Activated CD4-positive, alpha-beta T cell treated with anti-CD3 and anti-CD28 coated beads, Interleukin-2, amount 50 U/mL, for 48 hours (primary cell): ENCODE measurements around the gene ANKRD42.

Source experiments
- DNase-seq, 2 experiments: peaks; one replicate each; pipeline ENCODE4 v3.0.0-alpha.2; 2020

Gene ANKRD42

DNA sequence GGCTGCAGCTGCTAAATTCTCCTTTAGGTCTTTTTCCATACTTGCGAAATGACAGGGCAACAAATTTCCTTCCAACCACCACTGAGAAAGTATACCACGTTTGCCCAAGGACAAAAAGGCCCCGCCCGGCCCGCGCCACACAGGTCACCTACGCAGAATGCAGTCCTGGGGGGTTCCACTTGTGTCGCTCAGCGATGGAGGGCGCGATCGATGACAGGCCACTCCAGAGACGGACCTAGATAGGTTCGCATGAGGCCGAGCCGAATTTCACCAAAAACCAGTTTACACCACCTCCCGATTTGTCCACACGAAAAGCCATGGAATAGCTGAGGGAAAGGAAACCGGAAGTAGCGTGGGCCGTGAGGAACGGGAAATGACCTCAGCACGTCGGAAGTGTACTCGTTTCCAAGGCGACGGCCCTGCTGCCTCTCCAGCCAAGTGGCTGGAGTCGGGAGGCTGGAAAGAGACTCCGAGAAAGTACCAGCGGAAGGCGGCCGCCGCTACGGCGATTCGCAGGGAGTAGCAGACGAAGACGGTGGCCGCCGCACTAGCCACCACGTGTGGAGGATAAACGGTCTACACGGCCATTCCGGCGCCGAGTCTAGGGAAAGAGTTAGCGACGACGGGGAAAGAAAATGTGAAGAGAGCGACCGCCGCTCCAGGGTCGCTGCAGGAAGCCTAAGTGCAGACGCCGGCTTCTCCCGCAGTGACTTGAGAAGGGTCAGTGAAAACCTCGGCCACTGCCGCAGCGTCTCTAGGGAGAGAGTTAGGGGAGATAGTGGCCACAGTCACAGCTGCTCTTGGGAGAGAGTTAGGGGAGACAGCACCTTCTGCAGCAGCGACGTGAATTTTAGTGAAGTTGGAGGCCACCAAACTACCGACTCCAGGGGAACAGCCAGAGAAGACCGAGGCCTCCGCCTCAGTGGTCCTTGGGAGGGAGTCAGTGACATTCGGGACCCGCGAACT, at the start of gene ANKRD42:
ANKRD42 (plus strand) TSS at position 398 of the 966 bp plus-strand sequence. CDS start 959 bp downstream, outside the sequence.
- DNase-seq, result peak; percentile 84 to 89

DNA sequence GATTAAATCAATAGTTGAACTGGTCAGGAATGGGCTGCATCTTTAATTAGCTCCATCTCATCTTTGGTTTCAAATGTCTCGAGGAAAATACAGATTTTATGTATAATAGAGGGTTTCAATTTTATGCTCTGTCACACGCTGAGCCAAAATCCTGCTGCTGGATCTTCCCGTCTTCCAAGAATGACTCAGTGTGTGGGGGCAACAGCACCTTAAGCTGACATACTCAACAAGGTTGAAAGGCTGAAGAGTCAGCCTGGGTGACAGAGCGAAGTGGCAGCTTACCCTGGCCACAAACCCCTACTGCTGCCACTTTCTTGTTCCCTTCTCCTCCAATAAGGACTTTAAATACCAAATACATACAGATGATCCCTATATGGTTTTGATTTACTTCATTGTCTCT, 45.6 kb upstream of the ANKRD42 start:
- DNase-seq, result no peak

DNA sequence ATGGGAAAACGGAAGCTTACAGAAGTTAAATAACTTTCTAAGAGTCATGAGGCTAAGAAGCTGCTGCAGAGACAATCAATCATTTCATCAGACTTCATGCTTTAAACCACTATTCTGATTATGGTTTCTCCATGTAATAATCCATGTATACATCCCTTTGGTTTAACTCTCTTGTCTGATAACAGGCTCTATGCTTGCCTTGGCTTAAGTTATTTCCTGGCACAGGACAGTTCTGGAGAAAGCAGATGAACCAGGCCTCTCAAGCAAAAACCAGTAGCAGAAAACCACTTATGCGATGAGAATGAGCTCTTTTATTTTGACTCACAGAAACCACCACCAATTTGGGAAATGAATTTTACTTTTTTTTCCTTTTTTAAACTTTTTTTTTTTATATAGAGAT, 43.1 kb upstream of the ANKRD42 start:
- no peak for DNase-seq

DNA sequence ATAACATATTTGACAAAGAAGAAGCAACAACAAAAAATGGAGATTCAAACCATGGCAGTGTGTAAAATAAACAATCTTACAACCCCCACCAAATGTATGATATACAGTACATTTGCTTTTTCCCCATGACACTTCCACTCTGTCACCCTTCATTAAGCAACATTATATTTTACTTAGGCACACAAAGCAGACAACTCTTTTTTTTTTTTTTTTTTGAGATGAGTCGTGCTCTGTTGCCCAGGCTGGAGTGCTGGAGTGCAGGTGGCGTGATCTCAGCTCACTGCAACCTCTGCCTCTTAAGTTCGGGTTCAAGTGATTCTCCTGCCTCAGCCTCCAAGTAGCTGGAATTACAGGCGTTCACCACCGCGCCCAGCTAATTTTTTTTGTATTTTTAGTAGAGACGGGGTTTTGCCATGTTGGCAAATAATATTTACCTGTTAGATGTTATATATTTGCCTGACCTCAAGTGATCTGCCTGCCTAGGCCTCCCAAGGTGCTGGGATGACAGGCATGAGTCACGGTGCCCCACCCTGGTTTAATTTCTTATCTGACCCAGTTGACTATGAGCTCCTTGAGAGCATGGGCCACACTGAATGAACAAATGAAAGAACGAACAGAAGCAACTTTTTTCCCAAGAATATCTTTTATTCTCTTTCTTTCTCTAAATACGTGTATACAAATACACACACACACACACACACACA, 42.1 kb upstream of the ANKRD42 start:
- no peak for DNase-seq

DNA sequence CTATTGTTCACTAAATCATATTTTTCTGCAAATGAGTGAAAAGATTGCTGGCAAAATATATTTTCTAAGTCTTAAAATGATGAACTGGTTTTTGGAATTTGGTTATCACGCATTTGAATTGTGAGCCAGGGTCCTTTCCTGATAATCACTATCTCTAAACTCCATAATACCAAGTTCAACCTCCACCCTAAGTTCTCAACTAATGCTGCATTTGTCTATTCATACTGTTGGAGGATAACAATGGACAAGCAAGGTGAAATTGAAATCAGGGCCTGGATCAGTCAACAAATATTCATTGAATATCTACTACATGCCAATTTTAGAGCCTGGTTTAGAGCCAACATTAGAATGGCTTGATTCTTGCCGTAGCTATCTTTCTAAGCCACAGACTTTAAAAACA, 41.2 kb upstream of the ANKRD42 start:
- no peak for DNase-seq

DNA sequence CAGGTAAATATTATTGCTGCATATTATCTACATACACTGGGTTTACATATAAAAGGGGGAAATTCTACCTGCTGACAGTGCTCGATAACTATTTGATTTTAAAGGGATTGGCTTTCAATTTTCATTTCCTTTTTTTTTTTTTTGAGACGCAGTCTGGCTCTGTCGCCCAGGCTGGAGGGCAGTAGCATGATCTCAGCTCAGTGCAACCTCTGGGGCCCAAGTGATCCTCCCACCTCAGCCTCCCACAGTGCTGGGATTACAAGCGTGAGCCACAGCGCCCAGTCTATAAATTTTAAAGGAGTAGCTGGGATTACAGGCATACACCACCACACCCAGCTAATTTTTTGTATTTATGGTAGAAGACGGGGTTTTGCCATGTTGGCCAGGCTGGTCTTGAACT, 39.7 kb upstream of the ANKRD42 start:
- DNase-seq, result no peak

DNA sequence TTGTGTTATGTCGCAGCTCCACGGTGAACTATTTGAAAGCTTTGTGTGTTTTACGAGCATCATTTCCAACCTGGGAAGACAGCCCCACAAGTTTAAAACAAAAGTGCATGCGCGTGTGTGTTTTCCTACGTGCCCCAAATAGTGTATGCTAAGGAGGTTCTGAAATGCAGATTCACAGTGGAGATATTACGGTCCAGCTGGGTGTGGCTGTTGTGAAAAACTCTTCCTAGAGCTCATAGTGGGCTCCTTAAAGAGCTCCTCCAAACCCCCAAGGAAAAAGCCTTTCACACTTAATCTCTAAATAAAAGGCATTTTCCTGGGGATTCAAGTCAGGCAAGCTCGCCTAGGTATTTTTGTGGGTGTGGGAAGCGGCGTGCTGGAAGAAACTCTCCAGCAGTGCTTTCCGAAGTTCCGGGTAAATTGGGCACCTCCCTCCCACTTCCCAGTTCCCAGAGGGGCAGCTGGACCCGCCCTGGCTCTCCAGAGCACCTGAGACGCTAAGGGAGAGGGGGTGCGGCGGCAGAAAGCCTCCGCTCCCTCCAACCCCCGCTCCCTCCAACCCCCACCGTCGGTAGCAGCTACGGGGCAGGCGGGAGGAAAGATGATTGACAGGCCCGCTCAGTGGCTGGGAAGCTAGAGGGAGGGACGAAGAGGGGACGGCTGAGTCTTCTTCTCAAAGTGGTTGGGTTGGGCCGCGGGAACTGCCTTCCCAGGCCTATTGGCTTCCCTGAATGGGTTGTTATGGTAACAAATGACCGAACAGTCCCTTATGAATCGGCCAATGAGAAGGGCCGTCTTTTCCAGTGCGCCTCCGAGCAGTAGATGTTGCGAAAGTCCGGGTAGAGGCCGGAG, 37.1 kb upstream of the ANKRD42 start:
- peak in 1 of 2 experiments; percentile 98 for DNase-seq

DNA sequence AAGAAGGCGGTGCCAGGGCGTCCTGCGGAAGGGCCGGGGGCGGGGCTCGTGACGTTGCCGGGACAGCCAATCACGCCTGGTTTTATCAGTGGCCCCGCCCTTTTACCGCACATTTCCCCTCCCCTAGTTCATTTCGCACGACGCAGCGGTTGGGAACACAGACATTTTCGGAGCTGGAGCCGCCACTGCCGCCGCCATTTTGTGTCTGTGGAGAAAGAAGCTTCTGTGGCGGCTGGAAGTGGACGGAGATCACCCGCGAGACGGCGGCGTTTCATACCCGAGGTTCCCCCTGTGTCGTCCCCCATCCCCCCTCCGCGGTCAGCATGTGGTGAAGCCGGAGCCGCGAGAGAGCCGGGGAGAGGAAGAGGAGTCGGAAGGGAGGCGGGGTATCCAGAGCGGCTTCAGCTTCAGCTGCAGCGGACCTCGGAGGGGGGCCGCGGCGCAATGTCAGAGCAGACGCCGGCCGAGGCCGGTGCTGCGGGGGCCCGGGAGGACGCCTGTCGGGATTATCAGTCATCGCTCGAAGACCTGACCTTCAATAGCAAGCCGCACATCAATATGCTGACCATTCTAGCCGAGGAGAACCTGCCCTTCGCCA, 36.4 kb upstream of the ANKRD42 start, which contains the start of gene PCF11:
PCF11 (plus strand) TSS at position 136 of the 598 bp plus-strand sequence; CDS start at position 445, 309 bp downstream.
- DNase-seq, result peak in 1 of 2 experiments; percentile 99

DNA sequence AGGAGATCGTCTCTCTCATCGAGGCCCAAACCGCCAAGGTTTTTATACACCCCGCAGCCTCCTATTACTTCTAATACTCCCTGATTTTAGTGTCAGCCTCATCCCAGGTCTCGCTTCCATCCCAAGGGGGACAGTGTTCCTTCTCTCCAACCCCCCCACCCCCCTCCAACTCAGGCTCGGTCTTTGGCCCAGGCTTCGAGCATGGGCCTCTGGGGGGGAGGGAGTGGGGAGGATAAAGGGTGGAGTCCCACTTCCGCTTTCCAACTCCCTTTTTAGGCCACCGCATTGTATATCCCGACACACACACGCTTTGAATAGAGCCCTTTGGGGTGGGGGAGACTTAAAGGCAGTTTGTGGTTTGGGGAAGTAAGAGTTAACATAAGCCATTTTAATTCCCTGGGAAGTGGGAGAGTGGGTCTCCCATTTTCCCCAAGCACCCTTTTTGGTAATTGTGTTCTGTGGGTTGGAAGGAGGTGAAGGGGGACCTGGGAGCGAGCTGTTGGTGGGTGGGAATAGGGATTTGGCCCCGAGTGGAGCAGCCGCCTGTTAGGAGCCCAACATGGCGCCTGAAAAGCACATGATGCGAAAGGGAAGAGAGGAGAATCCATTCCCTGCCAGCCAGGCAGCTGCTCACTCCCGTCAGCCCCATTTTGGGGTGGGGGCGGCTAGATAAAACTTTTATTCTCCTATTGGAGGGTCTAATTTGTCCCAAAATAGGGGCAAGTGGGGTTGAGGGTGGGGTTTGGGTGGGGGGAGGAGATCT, 35.7 kb upstream of the ANKRD42 start:
- DNase-seq, result peak; percentile 51 to 65

DNA sequence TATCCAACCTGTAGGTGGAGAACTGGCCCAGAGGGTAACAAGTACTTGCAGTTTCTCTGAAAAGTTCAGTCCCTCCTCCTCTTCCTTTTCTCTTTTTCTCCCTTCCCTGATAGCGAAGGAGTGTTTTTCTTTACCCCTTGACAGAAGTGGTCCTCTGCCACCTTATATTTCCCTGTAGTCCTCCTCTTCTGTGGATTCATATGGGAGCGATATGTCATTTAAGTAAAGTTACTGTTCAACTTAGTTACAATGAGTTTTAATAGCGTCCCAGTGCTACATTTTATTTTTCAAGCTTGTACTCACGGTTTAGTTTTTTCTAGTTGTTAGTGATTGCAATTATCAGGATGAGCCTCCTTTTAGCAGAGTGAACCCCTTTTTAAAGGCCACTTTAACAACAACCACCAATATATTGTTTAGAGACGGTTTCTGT, 35.1 kb upstream of the ANKRD42 start:
- no peak for DNase-seq

DNA sequence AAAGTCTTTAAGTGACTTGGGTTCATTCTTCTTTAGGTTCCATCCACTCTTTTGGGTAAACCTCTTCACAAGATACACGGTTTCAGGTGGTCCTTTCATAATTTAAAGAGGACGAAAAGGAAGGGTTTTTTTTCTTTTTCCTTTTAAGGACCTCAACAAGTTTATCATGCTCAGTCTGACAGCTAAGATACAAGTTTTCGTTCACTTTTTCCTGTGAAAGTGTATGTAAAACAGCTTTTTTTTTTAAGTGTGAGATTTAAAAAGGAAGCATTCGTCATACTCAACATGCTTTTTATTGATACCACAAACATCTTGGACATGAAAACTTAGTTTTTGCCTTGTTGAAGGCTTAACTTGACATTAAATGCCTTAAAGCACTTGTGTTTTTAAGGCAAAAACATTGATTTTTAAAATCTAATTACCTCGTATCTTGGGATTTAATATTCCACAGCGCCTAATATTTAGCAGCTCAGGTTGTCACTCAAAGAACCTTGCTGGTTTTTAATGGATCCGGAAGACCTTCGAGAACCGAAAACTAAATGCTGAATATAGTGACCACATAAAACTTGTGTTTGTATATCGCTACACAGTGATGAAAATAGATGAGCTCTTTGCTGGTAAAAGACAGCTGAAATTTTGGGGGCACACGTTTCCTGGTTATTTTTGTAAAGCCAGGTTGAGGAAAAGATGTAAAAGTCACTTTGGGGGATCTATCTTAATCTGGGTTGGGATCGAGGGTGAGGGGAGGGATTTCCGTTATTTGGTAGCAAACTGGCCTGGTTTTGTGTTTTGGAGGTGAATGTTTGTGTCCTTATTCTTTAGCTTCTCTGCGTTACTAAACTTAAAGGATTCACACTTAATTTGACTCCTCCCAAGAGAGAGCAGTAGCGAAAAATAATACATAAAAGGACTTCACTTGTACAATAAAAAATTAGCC, 34.3 kb upstream of the ANKRD42 start:
- no peak for DNase-seq

DNA sequence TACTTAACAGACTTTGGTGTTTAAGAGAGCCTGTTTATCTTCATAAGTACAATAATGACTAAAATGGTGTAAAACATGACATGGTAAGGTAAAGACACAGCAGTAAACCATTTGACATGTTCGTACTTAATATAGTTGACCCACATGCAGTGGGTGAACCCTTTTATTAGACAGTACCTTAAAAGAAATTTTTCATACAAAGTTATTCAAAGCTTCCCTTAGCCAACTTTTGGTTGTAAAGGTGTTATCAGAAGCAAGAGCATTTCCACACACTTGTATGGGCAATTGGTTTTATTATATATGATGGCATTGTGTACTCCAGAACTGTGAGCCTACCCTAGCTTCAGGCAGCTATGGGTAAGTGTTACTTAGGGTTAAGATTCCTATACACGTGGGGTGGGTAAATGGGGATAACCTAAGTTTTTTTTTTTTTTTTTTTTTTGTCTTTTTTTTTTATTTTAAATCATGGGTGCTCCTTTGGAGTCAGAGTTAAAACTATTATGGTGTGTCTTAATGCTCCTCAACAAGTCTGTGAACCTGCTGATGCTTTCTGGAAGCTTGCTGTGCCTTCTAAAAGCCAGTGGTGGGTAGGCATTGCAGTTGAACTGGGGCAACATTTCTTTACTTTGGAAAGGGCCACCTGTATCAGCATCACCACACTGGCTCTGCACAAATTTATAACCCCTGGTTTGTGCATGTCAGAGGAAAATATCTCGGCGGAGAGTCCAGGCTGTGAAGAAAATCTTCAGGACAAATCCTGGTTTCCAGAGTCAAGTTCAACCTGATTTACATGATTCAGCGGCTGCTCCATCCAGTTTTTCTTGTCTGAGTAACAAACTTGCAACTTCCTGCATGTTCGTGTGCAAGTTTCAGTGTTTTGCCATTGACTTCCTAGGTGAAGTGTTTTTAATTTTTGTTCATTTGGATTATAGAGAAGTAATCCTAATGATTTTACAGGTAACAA, 33.3 kb upstream of the ANKRD42 start:
- DNase-seq, result no peak

DNA sequence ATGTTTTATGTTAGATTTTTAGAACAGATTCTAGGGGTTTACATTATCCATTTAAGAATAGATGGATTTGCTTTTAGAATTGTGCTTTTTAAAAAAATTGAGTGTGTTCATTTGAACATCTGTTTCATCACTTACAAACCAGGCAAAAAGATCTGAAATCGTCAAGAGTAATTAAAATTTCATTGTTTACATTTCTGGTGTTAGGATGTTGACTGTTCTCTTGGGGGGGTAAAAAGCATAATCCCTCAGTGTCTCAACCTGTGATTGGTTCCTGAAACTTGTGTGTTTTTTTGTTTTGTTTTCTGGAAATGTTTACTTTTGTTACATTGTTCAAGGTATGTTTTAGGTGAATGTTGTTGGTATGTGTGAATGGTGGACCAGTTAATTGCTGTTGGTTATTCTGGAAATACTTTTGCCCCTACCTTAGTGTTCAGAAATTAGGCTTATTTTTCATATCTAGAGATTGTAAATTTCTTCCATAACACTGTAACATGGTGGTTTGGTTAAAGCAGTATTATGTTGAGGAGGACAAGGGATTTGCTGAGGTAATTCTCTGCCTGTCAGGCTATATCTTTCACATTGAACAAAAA, 31.8 kb upstream of the ANKRD42 start:
- no peak for DNase-seq

DNA sequence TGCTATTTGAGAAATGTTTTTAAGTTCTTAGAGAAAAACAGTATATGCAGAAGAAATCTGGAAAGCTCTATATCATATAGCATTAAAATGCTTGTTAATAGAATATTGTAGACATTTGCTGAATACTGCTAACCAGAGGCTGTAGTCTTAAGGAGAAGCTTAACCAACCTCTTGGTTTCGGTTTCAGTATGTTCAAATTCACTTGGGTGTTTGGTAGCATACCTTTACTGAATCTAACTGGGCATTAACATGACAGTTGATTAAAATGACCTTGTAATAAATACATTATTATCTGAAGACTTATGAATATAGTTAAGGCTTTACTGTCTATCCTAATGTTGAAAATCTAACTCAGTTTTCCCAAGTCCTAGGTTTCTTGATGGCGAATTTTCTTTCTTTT, 31.1 kb upstream of the ANKRD42 start:
- DNase-seq, result no peak

DNA sequence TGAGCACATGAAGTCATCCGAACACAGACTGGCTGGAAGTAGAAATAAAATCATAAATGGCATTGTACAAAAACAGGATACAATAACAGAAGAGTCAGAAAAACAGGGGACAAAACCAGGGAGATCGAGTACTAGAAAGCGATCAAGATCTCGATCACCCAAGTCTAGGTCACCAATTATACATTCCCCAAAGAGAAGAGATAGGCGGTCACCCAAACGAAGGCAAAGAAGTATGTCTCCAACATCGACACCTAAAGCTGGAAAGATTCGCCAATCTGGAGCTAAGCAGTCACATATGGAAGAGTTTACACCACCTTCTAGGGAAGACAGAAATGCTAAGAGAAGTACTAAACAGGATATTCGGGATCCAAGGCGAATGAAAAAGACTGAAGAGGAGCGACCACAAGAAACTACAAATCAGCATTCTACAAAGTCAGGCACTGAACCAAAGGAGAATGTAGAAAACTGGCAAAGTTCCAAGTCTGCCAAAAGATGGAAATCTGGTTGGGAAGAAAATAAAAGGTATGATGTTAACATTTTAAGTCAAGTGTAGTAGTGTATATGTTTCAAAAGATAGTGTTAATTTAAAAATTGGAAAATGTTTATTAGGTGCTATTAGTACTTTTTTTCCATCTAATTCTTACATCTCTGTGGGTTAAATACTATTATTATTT, 27.2 kb upstream of the ANKRD42 start:
- DNase-seq, result no peak

DNA sequence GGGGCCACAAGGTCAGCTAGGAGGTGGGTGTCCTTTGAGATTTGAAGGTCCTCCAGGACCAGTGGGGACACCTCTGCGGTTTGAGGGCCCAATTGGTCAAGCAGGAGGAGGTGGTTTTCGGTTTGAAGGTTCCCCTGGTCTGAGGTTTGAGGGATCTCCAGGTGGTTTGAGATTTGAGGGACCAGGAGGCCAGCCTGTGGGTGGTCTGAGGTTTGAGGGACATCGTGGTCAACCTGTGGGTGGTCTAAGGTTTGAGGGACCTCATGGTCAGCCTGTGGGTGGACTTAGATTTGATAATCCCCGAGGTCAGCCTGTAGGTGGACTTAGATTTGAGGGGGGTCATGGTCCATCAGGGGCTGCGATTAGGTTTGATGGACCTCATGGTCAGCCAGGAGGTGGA, 24.8 kb upstream of the ANKRD42 start:
- no peak for DNase-seq

DNA sequence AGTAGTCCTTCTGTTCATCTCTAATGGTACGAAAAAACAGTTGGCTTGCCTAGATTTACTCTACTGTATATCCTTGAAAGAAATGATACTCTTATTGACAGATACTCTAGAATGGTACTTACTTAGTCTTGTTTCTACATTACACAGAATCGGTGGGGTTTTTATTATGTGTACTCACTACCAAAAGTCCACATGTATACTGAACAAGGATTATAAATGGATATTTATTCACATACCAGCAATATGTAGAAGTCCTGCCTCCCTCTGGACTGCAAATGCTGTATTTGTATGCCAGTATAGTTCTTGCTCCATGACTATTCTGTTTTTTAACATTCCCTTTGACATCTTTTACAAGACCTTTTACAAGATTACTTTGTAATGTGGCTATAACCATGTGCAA, 22.6 kb upstream of the ANKRD42 start:
- no peak for DNase-seq

DNA sequence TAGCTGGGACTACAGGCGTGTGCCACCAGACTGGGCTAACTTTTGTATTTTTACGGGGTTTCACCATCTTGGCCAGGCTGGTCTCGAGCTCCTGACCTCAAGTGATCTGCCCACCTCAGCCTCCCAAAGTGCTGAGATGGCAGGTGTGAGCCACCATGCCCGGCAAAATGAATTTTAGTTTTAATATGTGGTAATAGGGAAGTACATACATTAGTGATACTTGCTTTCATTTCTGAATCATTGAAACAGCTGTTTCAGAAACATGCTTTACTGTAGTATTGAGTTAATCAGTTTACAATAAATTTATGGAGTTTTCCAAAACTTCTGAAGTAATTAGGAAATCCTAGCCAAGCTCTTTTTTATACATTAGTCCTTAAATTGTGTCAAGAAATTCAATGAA, 21.0 kb upstream of the ANKRD42 start:
- DNase-seq, result no peak
